ENCODE measurements around the gene THAP12. TPM values are rescaled to one million over a fixed set of nuclear protein-coding genes. Genes with fewer than 3 reads are reported as not detected.

The THAP12 gene
- total and polyA plus RNA-seq, 2 experiments from 2014 or later, result 20.1 to 36.0 TPM

DNA sequence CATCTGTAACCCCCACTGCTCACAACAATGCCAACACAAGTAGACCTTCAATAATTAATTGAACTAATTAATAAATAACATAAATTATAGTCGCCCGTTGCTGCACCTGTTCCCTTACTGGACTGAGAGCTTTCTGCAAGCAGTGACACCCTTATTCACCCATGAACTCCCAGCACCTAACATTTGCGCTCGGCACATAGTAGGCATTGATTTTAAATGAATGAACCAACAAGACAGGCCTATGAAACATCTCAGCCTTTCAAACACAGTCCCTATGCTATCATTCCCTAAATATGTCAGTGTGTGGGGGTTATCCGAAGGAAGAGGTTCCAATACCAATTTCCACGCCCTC lies 1.1 kb downstream of the THAP12 start:
- no peak for TF ChIP-seq STAT1 (IDR thresholded peaks at IDR 0.05; ENCODE audit: unreplicated experiment)
- TF ChIP-seq, protein P1, sequence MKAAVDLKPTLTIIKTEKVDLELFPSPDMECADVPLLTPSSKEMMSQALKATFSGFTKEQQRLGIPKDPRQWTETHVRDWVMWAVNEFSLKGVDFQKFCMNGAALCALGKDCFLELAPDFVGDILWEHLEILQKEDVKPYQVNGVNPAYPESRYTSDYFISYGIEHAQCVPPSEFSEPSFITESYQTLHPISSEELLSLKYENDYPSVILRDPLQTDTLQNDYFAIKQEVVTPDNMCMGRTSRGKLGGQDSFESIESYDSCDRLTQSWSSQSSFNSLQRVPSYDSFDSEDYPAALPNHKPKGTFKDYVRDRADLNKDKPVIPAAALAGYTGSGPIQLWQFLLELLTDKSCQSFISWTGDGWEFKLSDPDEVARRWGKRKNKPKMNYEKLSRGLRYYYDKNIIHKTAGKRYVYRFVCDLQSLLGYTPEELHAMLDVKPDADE (IDR thresholded peaks at IDR 0.05), result no peak
- TF ChIP-seq EZH2 (IDR thresholded peaks at IDR 0.05; ENCODE audit: low read depth, unreplicated experiment), result no peak
- TF ChIP-seq EZH2phosphoT487 (IDR thresholded peaks at IDR 0.05; ENCODE audit: unreplicated experiment), result no peak
- TF ChIP-seq ZNF331 (CRISPR knock-in tag; IDR thresholded peaks at IDR 0.05; ENCODE audit: low read depth), result no peak
- TF ChIP-seq POLR2AphosphoS5 (IDR thresholded peaks at IDR 0.05; ENCODE audit: low read depth), result no peak
- no peak for TF ChIP-seq CTCF (conservative IDR thresholded peaks at IDR 0.05; ENCODE audit: low read depth in 2 of 2)
- TF ChIP-seq CREB1 (CRISPR knock-in tag; IDR thresholded peaks at IDR 0.05; ENCODE audit: low read depth), result no peak
- TF ChIP-seq NANOG (IDR thresholded peaks at IDR 0.05; ENCODE audit: borderline replicate concordance), result no peak
- TF ChIP-seq JUNB (IDR thresholded peaks at IDR 0.05; ENCODE audit: unreplicated experiment), result no peak
- no peak for TF ChIP-seq ZNF462 (CRISPR knock-in tag; IDR thresholded peaks at IDR 0.05)
- TF ChIP-seq ZNF114 (CRISPR knock-in tag; IDR thresholded peaks at IDR 0.05), result no peak
- no peak overlapping the region for H3K27ac ChIP-seq (ENCODE audit: low read depth)
- Mint-ChIP-seq H3K4me1 (peaks cover 35% of the 10 kb centered on the region), H3K27me3 (ENCODE audit: insufficient read depth, low read depth, poor library complexity) (peaks cover 13% of the 10 kb centered on the region), H3K4me3 (peak overlapping the region; percentile 90), H3K9me3 (no peaks in the 10 kb centered on the region), H3K36me3 (ENCODE audit: low read depth) (peaks cover 3% of the 10 kb centered on the region; the same call in 2 of the 3 replicates), H3K27ac (peak overlapping the region; percentile 37; the same call in 1 of the 2 replicates)
- peaks cover 80% of the 10 kb centered on the region for H3K79me2 ChIP-seq (replicated peaks; ENCODE audit: insufficient read depth)
- no peaks in the 10 kb centered on the region for H3K9me2 ChIP-seq (ENCODE audit: insufficient read depth)
- H3K4me2 ChIP-seq, result peak overlapping the region; percentile 98
- no peak for DNase-seq (ENCODE audit: low spot score)
- peaks cover 15% of the 10 kb centered on the region for H4K20me1 ChIP-seq (replicated peaks; ENCODE audit: insufficient read depth)
- no peak for ATAC-seq
- H3K4me1 ChIP-seq (ENCODE audit: insufficient read depth), result peaks cover 29% of the 10 kb centered on the region
- H2AFZ ChIP-seq, result peak overlapping the region; percentile 76
- H3F3A ChIP-seq (replicated peaks; ENCODE audit: low read depth), result no peaks in the 10 kb centered on the region
- H3K36me3 ChIP-seq (ENCODE audit: insufficient read depth), result no peaks in the 10 kb centered on the region
- no peaks in the 10 kb centered on the region for H3K27me3 ChIP-seq (ENCODE audit: insufficient read depth)
- peak overlapping the region; percentile 62 for H3K4me3 ChIP-seq
